Trophoblast cell (in vitro differentiated cells and primary cell): ENCODE measurements around the gene CACNA1D.
A peak's percentile ranks its signal among the peaks of the same experiment; 100 is the strongest.

Experiments used
- DNase-seq, 2 donors: peaks; one replicate each; pipeline ENCODE4 v3.0.0-alpha.2; 2016
- H2AFZ ChIP-seq: 2 replicates; pipeline ENCODE4 v1.6.1; 2013; ENCODE audit warnings: low read length, moderate library complexity, mild to moderate bottlenecking; ENCODE audit not compliant: insufficient read depth, poor library complexity
- H2AK5ac ChIP-seq: 2 replicates; pipeline ENCODE4 v1.6.1; 2013; ENCODE audit warnings: mild to moderate bottlenecking, low read length
- H2BK120ac ChIP-seq: 2 replicates; pipeline ENCODE4 v1.6.1; 2013; ENCODE audit warnings: low read length, mild to moderate bottlenecking, moderate library complexity; ENCODE audit not compliant: insufficient read depth, poor library complexity
- H2BK12ac ChIP-seq: 2 replicates; pipeline ENCODE4 v1.6.1; 2013; ENCODE audit warnings: mild to moderate bottlenecking, low read length, moderate library complexity
- H2BK5ac ChIP-seq: 2 replicates; pipeline ENCODE4 v1.6.1; 2013; ENCODE audit warnings: low read length, low read depth, moderate library complexity, mild to moderate bottlenecking; ENCODE audit not compliant: poor library complexity
- H3K14ac ChIP-seq: 2 replicates; pipeline ENCODE4 v1.6.1; 2013; ENCODE audit warnings: mild to moderate bottlenecking, low read length
- H3K18ac ChIP-seq: 2 replicates; pipeline ENCODE4 v1.6.1; 2013; ENCODE audit warnings: mild to moderate bottlenecking, low read length
- H3K23ac ChIP-seq: 2 replicates; pipeline ENCODE4 v1.6.1; 2013; ENCODE audit warnings: low read length
- H3K27ac ChIP-seq: 2 replicates; pipeline ENCODE4 v1.5.1; 2013; ENCODE audit warnings: low read depth, mild to moderate bottlenecking, inconsistent platforms, low read length, moderate library complexity
- H3K27me3 ChIP-seq: 2 replicates; pipeline ENCODE4 v1.6.1; 2013; ENCODE audit warnings: inconsistent platforms, mild to moderate bottlenecking, low read length, moderate library complexity; ENCODE audit not compliant: insufficient read depth
- H3K36me3 ChIP-seq, 2 experiments: 1 replicate in 1 of 2; 2 replicates in 1 of 2; pipeline ENCODE4 v1.6.1; 2013; ENCODE audit warnings: low read length in 2 of 2, mild to moderate bottlenecking in 2 of 2, moderate library complexity in 1 of 2; ENCODE audit not compliant: insufficient read depth in 2 of 2, control insufficient read depth in 1 of 2
- H3K4ac ChIP-seq: 2 replicates; pipeline ENCODE4 v1.6.1; 2013; ENCODE audit warnings: low read depth, mild to moderate bottlenecking, low read length, moderate library complexity
- H3K4me1 ChIP-seq, 2 experiments: 1 replicate in 1 of 2; 2 replicates in 1 of 2; pipeline ENCODE4 v1.6.1; 2013; ENCODE audit warnings: low read length in 2 of 2, mild to moderate bottlenecking in 2 of 2, moderate library complexity in 1 of 2; ENCODE audit not compliant: insufficient read depth in 2 of 2, control insufficient read depth in 1 of 2
- H3K4me2 ChIP-seq: 2 replicates; pipeline ENCODE4 v1.6.1; 2013; ENCODE audit warnings: inconsistent platforms, mild to moderate bottlenecking, low read length, moderate library complexity
- H3K4me3 ChIP-seq: 2 replicates; pipeline ENCODE4 v1.5.1; 2013; ENCODE audit warnings: mild to moderate bottlenecking, low read depth, low read length, inconsistent platforms
- H3K79me1 ChIP-seq: one replicate; pipeline ENCODE4 v1.6.1; 2013; ENCODE audit warnings: low read length
- H3K79me2 ChIP-seq: 2 replicates; pipeline ENCODE4 v1.6.1; 2013; ENCODE audit warnings: low read length, mild to moderate bottlenecking; ENCODE audit not compliant: control insufficient read depth, insufficient read depth, poor library complexity
- H3K9ac ChIP-seq: 2 replicates; pipeline ENCODE4 v1.6.1; 2013; ENCODE audit warnings: mild to moderate bottlenecking, low read length
- H3K9me3 ChIP-seq: 2 replicates; pipeline ENCODE4 v1.6.1; 2013; ENCODE audit warnings: low read depth, mild to moderate bottlenecking, control low read depth, inconsistent platforms, low read length; ENCODE audit not compliant: insufficient read depth
- H4K12ac ChIP-seq: 2 replicates; pipeline ENCODE4 v1.6.1; 2013; ENCODE audit warnings: low read depth, mild to moderate bottlenecking, low read length, moderate library complexity
- H4K8ac ChIP-seq: 2 replicates; pipeline ENCODE4 v1.6.1; 2013; ENCODE audit warnings: low read depth, mild to moderate bottlenecking, low read length, moderate library complexity
- H4K91ac ChIP-seq: one replicate; pipeline ENCODE4 v1.6.1; 2013; ENCODE audit warnings: low read depth, mild to moderate bottlenecking, low read length, moderate library complexity
- WGBS: extraction: QIAGEN DNeasy Blood & Tissue Kit; methylation state at CpG from one replicate; pipeline ENCODE4 v1.1.7; 2013; ENCODE audit warnings: missing lambda C conversion rate; ENCODE audit not compliant: insufficient read length, insufficient coverage; ENCODE audit errors: extremely low coverage; 5-methylcytosine and 5-hydroxymethylcytosine counted together

Gene CACNA1D

DNA sequence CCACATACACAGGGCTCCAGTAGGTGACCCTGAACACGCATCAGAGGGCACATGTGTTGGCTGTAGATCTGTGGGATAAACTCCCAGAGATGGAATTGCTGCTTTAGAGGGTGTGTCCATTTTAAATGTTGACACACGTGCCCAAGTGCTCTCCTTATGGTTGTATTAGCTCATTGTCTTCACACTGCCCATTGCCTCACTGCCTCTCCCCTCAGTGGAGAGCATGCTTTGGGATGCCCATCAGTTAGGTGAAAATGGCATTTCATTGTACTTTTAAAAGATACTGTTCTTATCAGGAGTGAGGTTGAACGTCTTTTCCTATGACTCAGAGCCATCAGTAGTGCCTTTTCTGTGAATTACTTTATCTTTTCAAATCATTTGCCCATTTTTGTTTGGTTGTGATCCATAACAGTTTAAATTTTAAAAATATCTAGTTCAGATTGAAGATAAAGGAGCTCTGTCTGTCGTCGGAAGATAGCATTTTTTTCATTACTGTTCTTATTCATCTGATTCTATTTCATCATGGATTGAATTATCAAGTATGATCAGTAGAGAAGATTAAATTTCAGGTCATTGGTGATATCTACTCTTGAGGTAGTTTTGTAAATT is 231.1 kb downstream of the CACNA1D start:
- H3K4me1 ChIP-seq: peaks cover 0 to 2% of the 10 kb centered on the region in 2 experiments
- H2BK5ac ChIP-seq: no peak overlapping the region
- H4K8ac ChIP-seq: no peak overlapping the region
- H4K12ac ChIP-seq: no peak overlapping the region
- H3K27me3 ChIP-seq: no peaks in the 10 kb centered on the region
- H3K9ac ChIP-seq: no peak overlapping the region
- H3K79me1 ChIP-seq: no peaks in the 10 kb centered on the region
- no peaks in the 10 kb centered on the region for H3K9me3 ChIP-seq
- H2BK120ac ChIP-seq: no peak overlapping the region
- no peak overlapping the region for H3K23ac ChIP-seq
- no peak overlapping the region for H3K27ac ChIP-seq
- DNase-seq: peak in 1 of 2 donors; percentile 57
- H3K4me3 ChIP-seq: no peak overlapping the region
- no peak overlapping the region for H3K14ac ChIP-seq
- no peak overlapping the region for H3K4ac ChIP-seq
- no peaks in the 10 kb centered on the region for H3K36me3 ChIP-seq
- no peak overlapping the region for H2AFZ ChIP-seq
- H3K18ac ChIP-seq: no peak overlapping the region
- no peaks in the 10 kb centered on the region for H3K79me2 ChIP-seq
- H3K4me2 ChIP-seq: no peak overlapping the region
- H2BK12ac ChIP-seq: no peak overlapping the region
- H4K91ac ChIP-seq: no peak overlapping the region
- no CpG with 5 or more reads among the region's 5 CpGs for WGBS
- no peak overlapping the region for H2AK5ac ChIP-seq

- no peak overlapping the region for H3K9ac ChIP-seq
- no peak overlapping the region for H3K4ac ChIP-seq
- WGBS: no CpG with 5 or more reads among the region's 9 CpGs
- no peak overlapping the region for H2BK12ac ChIP-seq
- no peak overlapping the region for H2AK5ac ChIP-seq
- no peak overlapping the region for H3K14ac ChIP-seq
- peak in 1 of 2 donors; percentile 5 for DNase-seq
- H3K18ac ChIP-seq: no peak overlapping the region
- H3K4me2 ChIP-seq: no peak overlapping the region
- no peak overlapping the region for H3K23ac ChIP-seq
- no peaks in the 10 kb centered on the region for H3K79me2 ChIP-seq
- no peaks in the 10 kb centered on the region for H3K27me3 ChIP-seq
- H3K27ac ChIP-seq: no peak overlapping the region
- H3K79me1 ChIP-seq: no peaks in the 10 kb centered on the region
- no peak overlapping the region for H4K91ac ChIP-seq
- no peak overlapping the region for H3K4me3 ChIP-seq
- no peaks in the 10 kb centered on the region for H3K9me3 ChIP-seq
- peaks cover 0 to 2% of the 10 kb centered on the region in 2 experiments for H3K4me1 ChIP-seq
- H3K36me3 ChIP-seq: no peaks in the 10 kb centered on the region
- H2BK5ac ChIP-seq: no peak overlapping the region
- H2BK120ac ChIP-seq: no peak overlapping the region
- no peak overlapping the region for H2AFZ ChIP-seq
- H4K8ac ChIP-seq: no peak overlapping the region
- H4K12ac ChIP-seq: no peak overlapping the region
These were observed 232.2 kb downstream of the CACNA1D start for GRCh38 chr3:53726643-53727042.

DNA sequence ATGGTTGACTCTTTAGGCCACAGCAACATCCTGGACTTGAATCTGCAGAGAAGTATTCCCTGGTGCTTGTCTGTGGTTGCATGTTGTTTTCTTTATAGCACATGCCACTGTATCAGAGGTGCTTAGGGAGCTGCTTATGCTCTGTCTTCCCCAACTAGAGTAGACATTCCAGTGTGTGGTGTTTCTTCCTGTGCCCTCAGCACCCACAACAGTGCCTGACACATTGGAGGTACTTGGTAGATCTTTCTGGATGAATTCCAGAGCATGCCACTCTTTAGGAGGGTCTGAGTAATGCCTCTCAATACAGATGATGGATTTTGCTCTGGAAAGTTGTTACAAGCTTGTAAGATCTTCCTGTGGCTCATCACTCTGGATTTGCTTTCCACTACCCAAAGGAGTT is 234.2 kb downstream of the CACNA1D start:
- Histone ChIP-seq H2BK120ac (no peak overlapping the region), H2AFZ (no peak overlapping the region), H3K27ac (no peak overlapping the region), H3K23ac (no peak overlapping the region), H3K9ac (no peak overlapping the region), H2BK12ac (no peak overlapping the region), H4K8ac (no peak overlapping the region), H2AK5ac (no peak overlapping the region), H4K91ac (no peak overlapping the region), H2BK5ac (no peak overlapping the region), H3K4me1 (peaks cover 0 to 2% of the 10 kb centered on the region in 2 experiments), H3K14ac (no peak overlapping the region), H3K27me3 (no peaks in the 10 kb centered on the region), H3K4me2 (no peak overlapping the region), H3K4me3 (no peak overlapping the region), H3K18ac (no peak overlapping the region), H3K79me2 (no peaks in the 10 kb centered on the region), H3K79me1 (no peaks in the 10 kb centered on the region), H3K4ac (no peak overlapping the region), H3K9me3 (no peaks in the 10 kb centered on the region), H3K36me3 (no peaks in the 10 kb centered on the region), H4K12ac (no peak overlapping the region)
- DNase-seq: no peak

- DNase-seq: no peak
- H2BK5ac ChIP-seq: no peak overlapping the region
- no peak overlapping the region for H2BK120ac ChIP-seq
- H3K23ac ChIP-seq: no peak overlapping the region
- no peak overlapping the region for H2AK5ac ChIP-seq
- H3K4me1 ChIP-seq: peaks cover 0 to 2% of the 10 kb centered on the region in 2 experiments
- no peak overlapping the region for H3K9ac ChIP-seq
- H3K14ac ChIP-seq: no peak overlapping the region
- no peaks in the 10 kb centered on the region for H3K9me3 ChIP-seq
- no peak overlapping the region for H3K4me2 ChIP-seq
- no peak overlapping the region for H2BK12ac ChIP-seq
- H3K36me3 ChIP-seq: no peaks in the 10 kb centered on the region
- H3K4ac ChIP-seq: no peak overlapping the region
- no peak overlapping the region for H3K18ac ChIP-seq
- no peak overlapping the region for H4K12ac ChIP-seq
- WGBS: no CpG with 5 or more reads among the region's 6 CpGs
- no peaks in the 10 kb centered on the region for H3K27me3 ChIP-seq
- H3K79me2 ChIP-seq: no peaks in the 10 kb centered on the region
- no peak overlapping the region for H4K8ac ChIP-seq
- no peaks in the 10 kb centered on the region for H3K79me1 ChIP-seq
- no peak overlapping the region for H3K4me3 ChIP-seq
- no peak overlapping the region for H2AFZ ChIP-seq
- H3K27ac ChIP-seq: no peak overlapping the region
- no peak overlapping the region for H4K91ac ChIP-seq
These were observed 234.7 kb downstream of the CACNA1D start for GRCh38 chr3:53729159-53729558.
